HEK293 (cell line): ENCODE data around the gene DOK1.

Experiments used
- CTCF ChIA-PET: fragments of 350-600 bp; formaldehyde crosslinking; extraction: SDS; loops from one replicate; lab custom pipeline; 2021; ENCODE audit warnings: antibody characterized with exemption; lab: Yijun Ruan, JAX
- POLR2A ChIA-PET: fragments of 300-600 bp; formaldehyde crosslinking; extraction: SDS; loops from one replicate; lab custom pipeline; 2020; ENCODE audit warnings: antibody characterized with exemption, inconsistent platforms; lab: Yijun Ruan, JAX
- H3K27ac ChIP-seq: fragments of 200-500 bp; sonication (Bioruptor generic); 2 replicates; pipeline ENCODE4 v1.5.1; 2014; ENCODE audit warnings: low read depth, low read length, control low read depth, inconsistent platforms; ENCODE audit errors: extremely low read depth
- H3K36me3 ChIP-seq, 2 experiments: fragments of 200-500 bp in 1 of 2; sonication (Bioruptor generic) in 1 of 2; 1 replicate in 1 of 2; 2 replicates in 1 of 2; pipeline ENCODE4 v1.5.1; 2014 to 2017; ENCODE audit warnings: inconsistent platforms in 2 of 2, low read length in 2 of 2; ENCODE audit not compliant: control insufficient read depth in 2 of 2, insufficient read depth in 1 of 2
- H3K4me1 ChIP-seq: fragments of 200-500 bp; sonication (Bioruptor generic); 2 replicates; pipeline ENCODE4 v1.5.1; 2014; ENCODE audit warnings: mild to moderate bottlenecking, low read length, inconsistent platforms; ENCODE audit not compliant: control insufficient read depth, insufficient read depth
- H3K4me3 ChIP-seq: 2 replicates; pipeline ENCODE4 v1.5.1; 2011; ENCODE audit warnings: low read depth, mild to moderate bottlenecking, control low read depth, low read length, moderate library complexity
- H3K9me3 ChIP-seq: fragments of 200-500 bp; sonication (Bioruptor generic); 2 replicates; pipeline ENCODE4 v1.5.1; 2014; ENCODE audit warnings: low read depth, low read length, inconsistent platforms; ENCODE audit not compliant: control insufficient read depth, insufficient read depth
- GLIS2 ChIP-seq: fragments of 450-650 bp; formaldehyde crosslinking; IDR thresholded peaks from 2 replicates; pipeline ENCODE4 v1.5.1; 2016; ENCODE audit warnings: missing biosample characterization, missing genetic modification characterization
- HOXC10 ChIP-seq: sonication (generic); formaldehyde crosslinking; IDR thresholded peaks from 2 replicates; pipeline ENCODE4 v1.8.1; 2023; ENCODE audit warnings: mild to moderate bottlenecking, missing genetic modification reagents
- PRDM1 ChIP-seq: fragments of 450-650 bp; formaldehyde crosslinking; IDR thresholded peaks from 2 replicates; pipeline ENCODE4; 2016; ENCODE audit warnings: missing biosample characterization, missing genetic modification characterization
- PRDM6 ChIP-seq: fragments of 450-650 bp; formaldehyde crosslinking; IDR thresholded peaks from 2 replicates; pipeline ENCODE4 v1.5.1; 2017; ENCODE audit warnings: missing biosample characterization, missing genetic modification characterization
- SCRT1 ChIP-seq: fragments of 450-650 bp; formaldehyde crosslinking; IDR thresholded peaks from 2 replicates; pipeline ENCODE4 v1.5.1; 2016; ENCODE audit warnings: missing biosample characterization, missing genetic modification characterization, borderline replicate concordance
- SCRT2 ChIP-seq: fragments of 450-650 bp; formaldehyde crosslinking; IDR thresholded peaks from 2 replicates; pipeline ENCODE4 v1.5.1; 2016; ENCODE audit warnings: missing biosample characterization, missing genetic modification characterization
- TRIM28 ChIP-seq: IDR thresholded peaks from 2 replicates; pipeline ENCODE4 v1.6.1; 2011; ENCODE audit warnings: low read length, control low read depth, borderline replicate concordance
- TSHZ1 ChIP-seq: fragments of 450-650 bp; formaldehyde crosslinking; IDR thresholded peaks from 2 replicates; pipeline ENCODE4 v1.5.1; 2016; ENCODE audit warnings: missing biosample characterization, missing genetic modification characterization, borderline replicate concordance
- ZBTB7A ChIP-seq: fragments of 450-650 bp; formaldehyde crosslinking; IDR thresholded peaks from 2 replicates; pipeline ENCODE4 v1.5.1; 2016; ENCODE audit warnings: low read depth, missing biosample characterization, missing genetic modification characterization
- ZFP3 ChIP-seq: fragments of 450-650 bp; formaldehyde crosslinking; IDR thresholded peaks from 2 replicates; pipeline ENCODE4 v1.5.1; 2016; ENCODE audit warnings: low read depth, missing biosample characterization, missing genetic modification characterization
- ZNF280C ChIP-seq: fragments of 450-650 bp; formaldehyde crosslinking; IDR thresholded peaks from 2 replicates; pipeline ENCODE4 v1.5.1; 2016; ENCODE audit warnings: missing biosample characterization, missing genetic modification characterization
- ZNF37A ChIP-seq: fragments of 450-650 bp; IDR thresholded peaks from 2 replicates; pipeline ENCODE4 v1.5.1; 2018; ENCODE audit warnings: missing biosample characterization, missing genetic modification characterization
- ZNF394 ChIP-seq: fragments of 450-650 bp; formaldehyde crosslinking; IDR thresholded peaks from 2 replicates; pipeline ENCODE4 v1.5.1; 2016; ENCODE audit warnings: missing biosample characterization, missing genetic modification characterization, mild to moderate bottlenecking, moderate library complexity, borderline replicate concordance
- ZNF830 ChIP-seq: fragments of 450-650 bp; IDR thresholded peaks from 2 replicates; pipeline ENCODE4 v1.5.0; 2018; ENCODE audit warnings: missing biosample characterization, missing genetic modification characterization, low read depth, mild to moderate bottlenecking, moderate library complexity
- TF ChIP-seq, protein P1 (sequence below): fragments of 450-650 bp; formaldehyde crosslinking; IDR thresholded peaks from 2 replicates; pipeline ENCODE4 v1.5.1; 2016; ENCODE audit warnings: missing biosample characterization, missing genetic modification characterization

DOK1 gene

GRCh38 chr2:74526649-74527230 lies 27.8 kb upstream of the DOK1 start:
- TF ChIP-seq ZNF394, result no peak
- TF ChIP-seq TRIM28, result peak; percentile 72; the same call in 1 of the 2 replicates
- TF ChIP-seq, all 188 proteins: peak for 1
- H3K4me3 ChIP-seq, result no peak overlapping the region
- no peak overlapping the region for H3K27ac ChIP-seq
- H3K4me1 ChIP-seq, result no peaks in the 10 kb centered on the region; the same call in 1 of the 2 replicates
- H3K36me3 ChIP-seq, result peaks cover 7 to 46% of the 10 kb centered on the region in 2 experiments; a peak in 1 of 3 replicates
- no peaks in the 10 kb centered on the region for H3K9me3 ChIP-seq
- CTCF ChIA-PET, result interaction anchor here (1.3 kb wide), 1 partner anchor 21 kb away, joined by 5 read pairs; no protein-coding TSS in a partner anchor
- POLR2A ChIA-PET, result interaction anchor here (1.3 to 2.5 kb wide), 4 partner anchors 18 to 44 kb away, joined by 5 to 12 read pairs (median 6); partner anchors contain the start of genes CCDC142, PCGF1 and TTC31

GRCh38 chr2:74527741-74528140 lies 26.8 kb upstream of the DOK1 start:
- no peak overlapping the region for H3K4me3 ChIP-seq
- H3K36me3 ChIP-seq, result peaks cover 7 to 56% of the 10 kb centered on the region in 2 experiments; a peak in 1 of 3 replicates
- no peak overlapping the region for H3K27ac ChIP-seq
- H3K9me3 ChIP-seq, result no peaks in the 10 kb centered on the region
- TF ChIP-seq SCRT2 (tag by site-specific recombination), result peak; percentile 78
- TF ChIP-seq SCRT1 (tag by site-specific recombination), result peak; percentile 31; the same call in 1 of the 2 replicates
- no peak for TF ChIP-seq TSHZ1 (tag by site-specific recombination)
- no peak for TF ChIP-seq PRDM6 (tag by site-specific recombination)
- ChIA-PET POLR2A (interaction anchor here (1.9 to 2.5 kb wide), 2 partner anchors 21 to 24 kb away, joined by 5 to 12 read pairs; no protein-coding TSS in a partner anchor), CTCF (no interaction called here)
- no peaks in the 10 kb centered on the region; the same call in 1 of the 2 replicates for H3K4me1 ChIP-seq

- H3K4me1 ChIP-seq, result no peaks in the 10 kb centered on the region; the same call in 1 of the 2 replicates
- H3K36me3 ChIP-seq, result peaks cover 7 to 66% of the 10 kb centered on the region in 2 experiments; a peak in 1 of 3 replicates
- no peaks in the 10 kb centered on the region for H3K9me3 ChIP-seq
- ChIA-PET CTCF (interaction anchor here (0.6 to 1.5 kb wide), 7 partner anchors 9 to 60 kb away, joined by 3 to 11 read pairs (median 3); partner anchors contain the start of genes CCDC142 and TTC31), POLR2A (interaction anchor here (0.6 to 2.4 kb wide), 12 partner anchors 8 to 77 kb away, joined by 3 to 18 read pairs (median 7); partner anchors contain the start of genes CCDC142, MRPL53, PCGF1 and TTC31)
- TF ChIP-seq SCRT2 (tag by site-specific recombination) (peak; percentile 95), ZNF830 (tag by site-specific recombination) (no peak), ZNF280C (tag by site-specific recombination) (no peak), ZFP3 (tag by site-specific recombination) (no peak), GLIS2 (tag by site-specific recombination) (0 out of 2 replicates have a peak, but pooled peaks have one; percentile 18), SCRT1 (tag by site-specific recombination) (peak; percentile 46; the same call in 1 of the 2 replicates), ZNF394 (no peak), ZNF37A (tag by site-specific recombination) (no peak), HOXC10 (0 out of 2 replicates have a peak, but pooled peaks have one; percentile 31), ZBTB7A (tag by site-specific recombination) (0 out of 2 replicates have a peak, but pooled peaks have one; percentile 20), PRDM1 (tag by site-specific recombination) (no peak)
- TF ChIP-seq, protein P1, sequence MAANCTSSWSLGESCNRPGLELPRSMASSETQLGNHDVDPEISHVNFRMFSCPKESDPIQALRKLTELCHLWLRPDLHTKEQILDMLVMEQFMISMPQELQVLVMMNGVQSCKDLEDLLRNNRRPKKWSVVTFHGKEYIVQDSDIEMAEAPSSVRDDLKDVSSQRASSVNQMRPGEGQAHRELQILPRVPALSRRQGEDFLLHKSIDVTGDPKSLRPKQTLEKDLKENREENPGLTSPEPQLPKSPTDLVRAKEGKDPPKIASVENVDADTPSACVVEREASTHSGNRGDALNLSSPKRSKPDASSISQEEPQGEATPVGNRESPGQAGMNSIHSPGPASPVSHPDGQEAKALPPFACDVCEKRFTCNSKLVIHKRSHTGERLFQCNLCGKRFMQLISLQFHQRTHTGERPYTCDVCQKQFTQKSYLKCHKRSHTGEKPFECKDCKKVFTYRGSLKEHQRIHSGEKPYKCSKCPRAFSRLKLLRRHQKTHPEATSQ (tag by site-specific recombination), result no peak
- H3K27ac ChIP-seq, result peak overlapping the region; percentile 72
- H3K4me3 ChIP-seq, result peak overlapping the region; percentile 57
Observed at GRCh38 chr2:74528600-74529356, 25.7 kb upstream of the DOK1 start.
